B cell (primary cell): Measurements from ENCODE around the gene KCNH6. TPM values are rescaled to one million over a fixed set of nuclear protein-coding genes. Genes with fewer than 3 reads are reported as not detected.

Experiments
- ATAC-seq: fragments of 200-7000 bp; cut with Tn5 transposase; one replicate; pipeline ENCODE4 v1.10.0; 2021; ENCODE audit warnings: low read depth, mild to moderate bottlenecking, moderate number of reproducible peaks, moderate library complexity
- CTCF ChIA-PET: fragments of 350-600 bp; sonication (Branson Sonifier 250); formaldehyde crosslinking; loops from one replicate; lab custom pipeline; 2021; ENCODE audit warnings: antibody characterized with exemption, inconsistent platforms; lab: Charles Lee
- POLR2A ChIA-PET: fragments of 350-600 bp; sonication (Branson Sonifier 250); formaldehyde crosslinking; loops from one replicate; lab custom pipeline; 2021; ENCODE audit warnings: antibody characterized with exemption; lab: Charles Lee
- DNase-seq: peaks from one replicate; pipeline ENCODE4 v3.0.0; 2013
- H2AFZ ChIP-seq: 2 replicates; pipeline ENCODE4 v1.6.1; 2012; ENCODE audit warnings: mild to moderate bottlenecking, low read depth, low read length; ENCODE audit not compliant: insufficient read depth, poor library complexity, severe bottlenecking
- H3K27ac ChIP-seq, 2 donors: 1 replicate in 1 of 2; 2 replicates in 1 of 2; pipeline ENCODE4 v1.5.1; 2012 to 2013; ENCODE audit warnings: low read length in 2 of 2, mild to moderate bottlenecking in 2 of 2, moderate library complexity in 1 of 2
- H3K27me3 ChIP-seq, 4 experiments: fragments of 200-600 bp in 1 of 4; sonication (generic) in 1 of 4; replicated peaks in 1 of 4; 1 replicate in 2 of 4; 2 replicates in 2 of 4; pipeline versions ENCODE4 v1.6.1 to v1.7.0; 2013 to 2016; ENCODE audit warnings: low read length in 3 of 4, mild to moderate bottlenecking in 2 of 4, mixed read lengths in 1 of 4, moderate library complexity in 1 of 4; ENCODE audit not compliant: insufficient read depth in 4 of 4, control insufficient read depth in 3 of 4; ENCODE audit errors: control extremely low read depth in 1 of 4
- H3K36me3 ChIP-seq, 2 experiments: replicated peaks in 1 of 2; 1 replicate in 1 of 2; 2 replicates in 1 of 2; pipeline versions ENCODE4 v1.6.1 to v1.7.1; 2013; ENCODE audit warnings: low read length in 1 of 2; ENCODE audit not compliant: insufficient read depth in 2 of 2, control insufficient read depth in 1 of 2; ENCODE audit errors: control extremely low read depth in 1 of 2, extremely low read depth in 1 of 2
- H3K4me1 ChIP-seq, 2 donors: fragments of 200-600 bp in 1 of 2; sonication (generic) in 1 of 2; 1 replicate in 1 of 2; 2 replicates in 1 of 2; pipeline versions ENCODE4 v1.5.1 to v1.6.1; 2013 to 2017; ENCODE audit warnings: low read length in 2 of 2; ENCODE audit not compliant: control insufficient read depth in 2 of 2, insufficient read depth in 2 of 2
- H3K4me2 ChIP-seq: replicated peaks from 2 replicates; pipeline ENCODE3; 2012; ENCODE audit warnings: mild to moderate bottlenecking, low read depth, low read length; ENCODE audit not compliant: poor library complexity, severe bottlenecking
- H3K4me3 ChIP-seq, 5 experiments: fragments of 200-600 bp in 1 of 5; sonication (generic) in 1 of 5; 1 replicate in 3 of 5; 2 replicates in 2 of 5; pipeline versions ENCODE4 v1.5.1 to v1.7.0; 2011 to 2016; ENCODE audit warnings: low read length in 4 of 5, mild to moderate bottlenecking in 4 of 5, low read depth in 2 of 5, control low read depth in 1 of 5, moderate library complexity in 1 of 5; ENCODE audit not compliant: insufficient read depth in 1 of 5; ENCODE audit errors: control extremely low read depth in 1 of 5, extremely low read depth in 1 of 5
- H3K79me2 ChIP-seq: fragments of 200-600 bp; sonication (generic); one replicate; pipeline ENCODE4 v1.6.0; 2016; ENCODE audit warnings: low read length; ENCODE audit not compliant: control insufficient read depth, insufficient read depth
- H3K9ac ChIP-seq: fragments of 200-600 bp; sonication (generic); 2 replicates; pipeline ENCODE4 v1.6.1; 2017; ENCODE audit warnings: mild to moderate bottlenecking, low read length, moderate library complexity
- H3K9me3 ChIP-seq, 3 donors: one replicate each; pipeline versions ENCODE4 v1.6.1 to v1.7.1; 2013; ENCODE audit warnings: low read length in 2 of 3; ENCODE audit not compliant: control insufficient read depth in 2 of 3, insufficient read depth in 1 of 3; ENCODE audit errors: control extremely low read depth in 1 of 3
- H4K20me1 ChIP-seq: 2 replicates; pipeline ENCODE4 v1.6.0; 2012; ENCODE audit warnings: mild to moderate bottlenecking, low read length; ENCODE audit not compliant: insufficient read depth, control insufficient read depth, poor library complexity, severe bottlenecking
- H3K27ac Mint-ChIP-seq: one replicate; pipeline ENCODE4 v1.8.0; 2021; ENCODE audit warnings: mixed read lengths
- H3K27me3 Mint-ChIP-seq: one replicate; pipeline ENCODE4 v1.8.0; 2021; ENCODE audit warnings: mixed read lengths
- H3K4me1 Mint-ChIP-seq: one replicate; pipeline ENCODE4 v1.8.0; 2021; ENCODE audit warnings: mixed read lengths
- H3K4me3 Mint-ChIP-seq: one replicate; pipeline ENCODE4 v1.8.0; 2021; ENCODE audit warnings: mixed read lengths
- H3K9me3 Mint-ChIP-seq: one replicate; pipeline ENCODE4 v1.8.0; 2022; ENCODE audit warnings: mixed read lengths; ENCODE audit not compliant: insufficient read depth
- EZH2 ChIP-seq: IDR thresholded peaks from 2 replicates; pipeline ENCODE4 v1.6.1; 2012; ENCODE audit warnings: borderline replicate concordance, low read depth, mild to moderate bottlenecking, moderate library complexity, low read length; ENCODE audit not compliant: insufficient read depth, poor library complexity, severe bottlenecking
- WGBS: methylation state at CpG from one replicate; pipeline ENCODE4 v1.1.5; 2013; ENCODE audit warnings: missing lambda C conversion rate; ENCODE audit not compliant: insufficient coverage; 5-methylcytosine and 5-hydroxymethylcytosine counted together
- intact Hi-C: fragments of 100-400 bp; cut with micrococcal nuclease; formaldehyde crosslinking; loops from one replicate; pipeline ENCODE4 v1.10.0; 2022
- polyA plus RNA-seq: library from polyadenylated mRNA; depleted of rRNA; stranded (reverse); fragments of >200 nt; gene quantifications from 2 replicates; pipeline ENCODE4 v1.2.3, GENCODE V29; 2012
- total RNA-seq, 2 donors: library from RNA; stranded (reverse); fragments of 120-200 nt in 1 of 2; gene quantifications; 1 replicate in 1 of 2; 2 replicates in 1 of 2; pipeline versions ENCODE4 v1.2.3 to v1.2.4, GENCODE V29; 2013 to 2022
- TF ChIP-seq, protein P1 (sequence below): fragments of 200-600 bp; IDR thresholded peaks from one replicate; pipeline ENCODE4 v1.8.0; 2022; ENCODE audit warnings: antibody characterized with exemption, mild to moderate bottlenecking

The KCNH6 gene
- total and polyA plus RNA-seq, 2 donors (not counting 1 experiment from before 2014, with no cell fraction given), result not detected

DNA sequence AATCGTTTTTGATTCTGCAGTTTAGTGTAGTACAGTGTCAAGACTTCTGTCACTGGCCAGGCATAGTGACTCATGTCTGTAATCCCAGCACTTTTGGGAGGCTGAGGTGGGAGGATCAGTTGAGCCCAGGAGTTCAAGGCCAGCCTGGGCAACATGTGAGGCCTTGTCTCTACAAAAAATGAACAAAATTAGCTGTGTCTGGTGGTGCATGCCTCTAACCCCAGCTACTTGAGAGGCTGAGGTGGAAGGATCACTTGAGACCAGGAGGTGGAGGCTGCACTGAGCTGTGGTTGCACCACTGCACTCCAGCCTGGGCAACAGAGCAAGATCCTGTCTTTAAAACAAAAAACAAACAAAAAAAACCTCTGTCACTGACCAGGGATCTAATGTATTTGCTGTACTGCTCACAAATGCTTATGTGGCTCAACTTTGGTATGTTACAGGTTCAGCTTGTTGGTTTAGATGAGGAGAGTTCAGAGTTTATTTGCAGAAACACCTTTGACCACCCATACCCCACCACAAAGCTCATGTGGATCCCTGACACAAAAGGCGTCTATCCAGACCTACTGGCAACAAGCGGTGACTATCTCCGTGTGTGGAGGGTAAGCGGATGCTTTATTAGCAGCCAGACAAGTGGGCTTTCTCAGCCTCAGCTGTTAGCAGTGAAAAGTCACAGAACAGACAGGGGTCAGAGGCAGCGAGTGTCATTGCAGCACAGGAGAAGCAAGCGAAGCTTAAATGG is 55.0 kb downstream of the KCNH6 start:
- no peaks in the 10 kb centered on the region for H3K27me3 Mint-ChIP-seq
- DNase-seq (no peak), ATAC-seq (no peak)
- H3K27ac ChIP-seq, result no peak overlapping the region
- no peak overlapping the region for H3K9ac ChIP-seq
- H4K20me1 ChIP-seq, result peaks cover 69% of the 10 kb centered on the region
- no peaks in the 10 kb centered on the region for H3K4me1 ChIP-seq
- H2AFZ ChIP-seq, result no peak overlapping the region
- POLR2A ChIA-PET, result no interaction called here
- CTCF ChIA-PET, result no interaction called here
- no peaks in the 10 kb centered on the region for H3K9me3 Mint-ChIP-seq
- peaks cover 5 to 51% of the 10 kb centered on the region in 2 experiments for H3K36me3 ChIP-seq
- H3K27ac Mint-ChIP-seq, result no peak overlapping the region
- peaks cover 42% of the 10 kb centered on the region for H3K79me2 ChIP-seq
- no peaks in the 10 kb centered on the region for H3K27me3 ChIP-seq
- H3K4me2 ChIP-seq, result no peak overlapping the region
- no peaks in the 10 kb centered on the region for H3K9me3 ChIP-seq
- H3K4me3 Mint-ChIP-seq, result no peak overlapping the region
- TF ChIP-seq, protein P1, sequence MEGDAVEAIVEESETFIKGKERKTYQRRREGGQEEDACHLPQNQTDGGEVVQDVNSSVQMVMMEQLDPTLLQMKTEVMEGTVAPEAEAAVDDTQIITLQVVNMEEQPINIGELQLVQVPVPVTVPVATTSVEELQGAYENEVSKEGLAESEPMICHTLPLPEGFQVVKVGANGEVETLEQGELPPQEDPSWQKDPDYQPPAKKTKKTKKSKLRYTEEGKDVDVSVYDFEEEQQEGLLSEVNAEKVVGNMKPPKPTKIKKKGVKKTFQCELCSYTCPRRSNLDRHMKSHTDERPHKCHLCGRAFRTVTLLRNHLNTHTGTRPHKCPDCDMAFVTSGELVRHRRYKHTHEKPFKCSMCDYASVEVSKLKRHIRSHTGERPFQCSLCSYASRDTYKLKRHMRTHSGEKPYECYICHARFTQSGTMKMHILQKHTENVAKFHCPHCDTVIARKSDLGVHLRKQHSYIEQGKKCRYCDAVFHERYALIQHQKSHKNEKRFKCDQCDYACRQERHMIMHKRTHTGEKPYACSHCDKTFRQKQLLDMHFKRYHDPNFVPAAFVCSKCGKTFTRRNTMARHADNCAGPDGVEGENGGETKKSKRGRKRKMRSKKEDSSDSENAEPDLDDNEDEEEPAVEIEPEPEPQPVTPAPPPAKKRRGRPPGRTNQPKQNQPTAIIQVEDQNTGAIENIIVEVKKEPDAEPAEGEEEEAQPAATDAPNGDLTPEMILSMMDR, result no peak
- no peak for TF ChIP-seq EZH2
- no peak overlapping the region for H3K4me3 ChIP-seq
- intact Hi-C loops, result no loop called here
- H3K4me1 Mint-ChIP-seq, result peaks cover 7% of the 10 kb centered on the region
- WGBS, result 95% methylated on average over 7 of the region's 7 CpGs

DNA sequence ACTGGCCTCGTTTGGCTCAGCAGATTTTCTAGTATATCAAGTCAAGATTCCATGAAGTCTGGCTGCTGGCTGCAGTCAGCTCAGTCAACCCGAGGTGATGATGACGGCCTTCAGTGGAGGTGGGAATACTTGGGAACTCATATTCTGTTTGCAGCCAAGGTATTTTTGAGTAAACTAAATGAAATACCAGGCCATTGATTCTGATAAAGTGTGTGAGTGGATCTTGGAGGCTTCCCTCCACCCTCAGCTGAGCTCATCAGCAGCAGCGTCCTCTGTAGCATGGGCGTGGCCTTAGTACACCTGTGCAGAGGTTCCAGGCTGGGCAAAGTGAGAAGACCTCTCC is 55.6 kb downstream of the KCNH6 start:
- Histone ChIP-seq H2AFZ (no peak overlapping the region), H3K9me3 (no peaks in the 10 kb centered on the region), H4K20me1 (peaks cover 64% of the 10 kb centered on the region), H3K36me3 (peaks cover 5 to 56% of the 10 kb centered on the region in 2 experiments), H3K4me1 (no peaks in the 10 kb centered on the region), H3K4me2 (no peak overlapping the region), H3K9ac (no peak overlapping the region), H3K4me3 (no peak overlapping the region), H3K79me2 (peaks cover 42% of the 10 kb centered on the region), H3K27ac (no peak overlapping the region), H3K27me3 (no peaks in the 10 kb centered on the region)
- ChIA-PET CTCF (no interaction called here), POLR2A (no interaction called here)
- Mint-ChIP-seq H3K27me3 (no peaks in the 10 kb centered on the region), H3K4me1 (peaks cover 6% of the 10 kb centered on the region), H3K27ac (peak overlapping the region; percentile 11), H3K9me3 (no peaks in the 10 kb centered on the region), H3K4me3 (no peak overlapping the region)
- 98% methylated on average over 3 of the region's 5 CpGs for WGBS
- DNase-seq, result no peak
- no peak for ATAC-seq
- TF ChIP-seq EZH2, result no peak
- TF ChIP-seq, protein P1, result no peak
- intact Hi-C loops, result no loop called here
